Smooth muscle cell (in vitro differentiated cells): Measurements from ENCODE around the gene IQCB1. TPM values are rescaled to one million over a fixed set of nuclear protein-coding genes. Genes with fewer than 3 reads are reported as not detected.
"Not testable (repeated sequence)": the region's sequence is repeated elsewhere in the genome, so short reads cannot be mapped to it uniquely, and the experiment has no call there.

ENCODE experiments used
- DNase-seq: peaks from one replicate; lab custom pipeline; 2025; ENCODE audit not compliant: unreplicated experiment; lab: John Stamatoyannopoulos, UW
- H2AFZ ChIP-seq: fragments of 200-600 bp; sonication (generic); 2 replicates; pipeline ENCODE4 v1.6.0; 2016; ENCODE audit warnings: antibody characterized with exemption, low read depth, mild to moderate bottlenecking
- H3F3A ChIP-seq: fragments of 200-600 bp; sonication (generic); 2 replicates; pipeline ENCODE4 v1.6.0; 2017; ENCODE audit warnings: antibody characterized with exemption, low read depth
- H3K27ac ChIP-seq: fragments of 200-600 bp; sonication (generic); 2 replicates; pipeline ENCODE4 v1.5.1; 2016; ENCODE audit warnings: low read depth, mild to moderate bottlenecking
- H3K27me3 ChIP-seq: fragments of 200-600 bp; sonication (generic); 2 replicates; pipeline ENCODE4 v1.6.1; 2016; ENCODE audit warnings: low read depth, mild to moderate bottlenecking
- H3K36me3 ChIP-seq: fragments of 200-600 bp; sonication (generic); 2 replicates; pipeline ENCODE4 v1.5.1; 2016; ENCODE audit warnings: low read depth
- H3K4me1 ChIP-seq: fragments of 200-600 bp; sonication (generic); 2 replicates; pipeline ENCODE4 v1.5.1; 2016; ENCODE audit warnings: low read depth
- H3K4me2 ChIP-seq: fragments of 200-600 bp; sonication (generic); 2 replicates; pipeline ENCODE4 v1.6.0; 2016; ENCODE audit warnings: mild to moderate bottlenecking
- H3K4me3 ChIP-seq: fragments of 200-600 bp; sonication (generic); 2 replicates; pipeline ENCODE4 v1.5.1; 2016; ENCODE audit warnings: mild to moderate bottlenecking
- H3K79me2 ChIP-seq: fragments of 200-600 bp; sonication (generic); 2 replicates; pipeline ENCODE4 v1.6.0; 2016; ENCODE audit warnings: low read depth, mild to moderate bottlenecking
- H3K9ac ChIP-seq: fragments of 200-600 bp; sonication (generic); 2 replicates; pipeline ENCODE4 v1.6.0; 2016; ENCODE audit warnings: low read depth
- H3K9me3 ChIP-seq: fragments of 200-600 bp; sonication (generic); replicated peaks from 2 replicates; pipeline ENCODE4 v1.5.1; 2016; ENCODE audit warnings: low read depth
- H4K20me1 ChIP-seq: fragments of 200-600 bp; sonication (generic); 2 replicates; pipeline ENCODE4 v1.6.0; 2016; ENCODE audit warnings: low read depth
- WGBS: methylation state at CpG from one replicate; pipeline ENCODE4 v1.1.7; 2016; ENCODE audit warnings: low lambda C conversion rate; 5-methylcytosine and 5-hydroxymethylcytosine counted together
- polyA plus RNA-seq: library from polyadenylated mRNA; unstranded; fragments of >200 nt; fragmentation: Nextera tagmentation; extraction: Ambion mirVana; gene quantifications from 2 replicates; pipeline ENCODE4 v1.2.1, GENCODE V29; 2016
- total RNA-seq: library from RNA; depleted of rRNA; stranded (reverse); fragments of >200 nt; gene quantifications from 2 replicates; pipeline ENCODE4 v1.2.3, GENCODE V29; 2014
- TF ChIP-seq, protein P1 (sequence below): fragments of 200-600 bp; sonication (generic); IDR thresholded peaks from 2 replicates; pipeline ENCODE4 v1.5.1; 2017; ENCODE audit warnings: borderline replicate concordance, mild to moderate bottlenecking, antibody characterized with exemption; ENCODE audit not compliant: insufficient read depth, poor library complexity, severe bottlenecking

Gene IQCB1
- total and polyA plus RNA-seq, 2 experiments from 2014 or later = 14.2 to 22.3 TPM

- TF ChIP-seq, protein P1, sequence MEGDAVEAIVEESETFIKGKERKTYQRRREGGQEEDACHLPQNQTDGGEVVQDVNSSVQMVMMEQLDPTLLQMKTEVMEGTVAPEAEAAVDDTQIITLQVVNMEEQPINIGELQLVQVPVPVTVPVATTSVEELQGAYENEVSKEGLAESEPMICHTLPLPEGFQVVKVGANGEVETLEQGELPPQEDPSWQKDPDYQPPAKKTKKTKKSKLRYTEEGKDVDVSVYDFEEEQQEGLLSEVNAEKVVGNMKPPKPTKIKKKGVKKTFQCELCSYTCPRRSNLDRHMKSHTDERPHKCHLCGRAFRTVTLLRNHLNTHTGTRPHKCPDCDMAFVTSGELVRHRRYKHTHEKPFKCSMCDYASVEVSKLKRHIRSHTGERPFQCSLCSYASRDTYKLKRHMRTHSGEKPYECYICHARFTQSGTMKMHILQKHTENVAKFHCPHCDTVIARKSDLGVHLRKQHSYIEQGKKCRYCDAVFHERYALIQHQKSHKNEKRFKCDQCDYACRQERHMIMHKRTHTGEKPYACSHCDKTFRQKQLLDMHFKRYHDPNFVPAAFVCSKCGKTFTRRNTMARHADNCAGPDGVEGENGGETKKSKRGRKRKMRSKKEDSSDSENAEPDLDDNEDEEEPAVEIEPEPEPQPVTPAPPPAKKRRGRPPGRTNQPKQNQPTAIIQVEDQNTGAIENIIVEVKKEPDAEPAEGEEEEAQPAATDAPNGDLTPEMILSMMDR = no peak
- Histone ChIP-seq H3K79me2 (no peaks in the 10 kb centered on the region), H3K9me3 (no peaks in the 10 kb centered on the region), H3F3A (no peaks in the 10 kb centered on the region), H3K4me2 (no peak overlapping the region), H3K4me1 (no peaks in the 10 kb centered on the region), H3K27me3 (no peaks in the 10 kb centered on the region), H3K36me3 (peaks cover 4% of the 10 kb centered on the region), H4K20me1 (no peaks in the 10 kb centered on the region), H3K9ac (no peak overlapping the region), H3K27ac (no peak overlapping the region), H2AFZ (no peak overlapping the region), H3K4me3 (no peak overlapping the region)
- whole genome bisulfite sequencing = 88% methylated on average over 1 of the region's 1 CpG
- no peak for DNase-seq
Observed at GRCh38 chr3:121796970-121797369, 37.9 kb downstream of the IQCB1 start.

DNA sequence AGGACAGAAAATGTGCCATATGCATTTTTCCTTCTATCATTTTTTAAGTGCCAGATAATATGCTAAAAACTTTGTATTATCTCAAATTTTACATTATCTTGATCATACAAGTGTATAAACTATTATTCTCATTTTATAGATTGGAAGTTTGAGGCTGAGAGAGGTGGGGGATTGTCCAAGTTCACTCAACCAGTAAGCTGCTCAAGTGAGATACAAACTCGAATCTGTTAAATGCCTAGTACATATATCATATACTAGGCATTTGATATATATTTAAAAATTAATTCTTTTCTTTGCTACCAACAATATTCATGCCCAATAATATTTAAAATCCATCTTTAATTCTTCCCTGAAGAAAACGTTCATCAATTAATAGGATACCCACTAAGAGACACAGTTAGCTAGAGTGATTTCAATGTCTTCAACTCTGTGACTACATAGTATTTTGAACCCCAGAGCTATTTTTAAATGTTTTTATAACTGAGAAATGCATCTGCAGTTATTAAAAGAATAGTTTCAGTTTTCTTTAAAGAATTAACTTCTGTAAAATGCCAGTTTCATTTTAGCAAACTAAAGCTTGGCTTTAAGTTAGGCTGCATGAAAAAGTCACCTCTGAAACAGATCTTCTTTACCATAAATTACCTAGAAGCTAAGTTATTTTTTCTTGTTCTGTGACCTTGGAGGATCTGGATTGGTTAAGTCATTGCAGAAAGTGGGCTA lies 40.4 kb downstream of the IQCB1 start:
- H3K4me1 ChIP-seq = no peaks in the 10 kb centered on the region
- DNase-seq = no peak
- H3K79me2 ChIP-seq = no peaks in the 10 kb centered on the region
- TF ChIP-seq, protein P1 = no peak
- H3K36me3 ChIP-seq = peaks cover 4% of the 10 kb centered on the region
- H3F3A ChIP-seq = no peaks in the 10 kb centered on the region
- WGBS = 94% methylated on average over 2 of the region's 2 CpGs
- no peak overlapping the region for H3K4me2 ChIP-seq
- no peaks in the 10 kb centered on the region for H3K9me3 ChIP-seq
- H4K20me1 ChIP-seq = no peaks in the 10 kb centered on the region
- H3K9ac ChIP-seq = no peak overlapping the region
- H3K27ac ChIP-seq = no peak overlapping the region
- no peak overlapping the region for H2AFZ ChIP-seq
- H3K4me3 ChIP-seq = no peak overlapping the region
- H3K27me3 ChIP-seq = no peaks in the 10 kb centered on the region

DNA sequence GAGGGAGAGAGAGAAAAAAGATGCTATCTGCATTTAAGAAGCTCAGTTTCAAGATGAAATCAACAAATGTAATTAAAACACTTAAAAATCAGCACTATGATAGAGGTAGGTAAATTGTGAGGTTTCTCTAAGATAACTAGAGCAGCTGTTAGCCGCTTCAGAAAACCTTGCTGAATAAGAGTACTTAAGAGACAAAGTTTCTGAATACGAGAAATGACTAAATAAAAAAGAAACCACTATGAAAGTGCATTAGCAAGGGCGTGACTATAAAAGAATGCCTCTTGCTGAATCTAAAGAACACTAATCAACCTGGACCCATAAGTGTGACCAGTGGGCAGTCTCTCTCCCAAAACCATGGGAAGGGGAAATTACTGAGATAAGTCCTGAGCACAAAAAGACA lies 41.8 kb downstream of the IQCB1 start:
- peaks cover 9% of the 10 kb centered on the region for H3K36me3 ChIP-seq
- DNase-seq = no peak
- no peaks in the 10 kb centered on the region for H3K9me3 ChIP-seq
- no peak overlapping the region for H3K27ac ChIP-seq
- H3K79me2 ChIP-seq = no peaks in the 10 kb centered on the region
- H3F3A ChIP-seq = no peaks in the 10 kb centered on the region
- no peaks in the 10 kb centered on the region for H3K4me1 ChIP-seq
- H3K27me3 ChIP-seq = no peaks in the 10 kb centered on the region
- TF ChIP-seq, protein P1 = no peak
- WGBS = 95% methylated on average over 3 of the region's 3 CpGs
- no peak overlapping the region for H2AFZ ChIP-seq
- H3K4me2 ChIP-seq = no peak overlapping the region
- H3K9ac ChIP-seq = no peak overlapping the region
- no peak overlapping the region for H3K4me3 ChIP-seq
- no peaks in the 10 kb centered on the region for H4K20me1 ChIP-seq

DNA sequence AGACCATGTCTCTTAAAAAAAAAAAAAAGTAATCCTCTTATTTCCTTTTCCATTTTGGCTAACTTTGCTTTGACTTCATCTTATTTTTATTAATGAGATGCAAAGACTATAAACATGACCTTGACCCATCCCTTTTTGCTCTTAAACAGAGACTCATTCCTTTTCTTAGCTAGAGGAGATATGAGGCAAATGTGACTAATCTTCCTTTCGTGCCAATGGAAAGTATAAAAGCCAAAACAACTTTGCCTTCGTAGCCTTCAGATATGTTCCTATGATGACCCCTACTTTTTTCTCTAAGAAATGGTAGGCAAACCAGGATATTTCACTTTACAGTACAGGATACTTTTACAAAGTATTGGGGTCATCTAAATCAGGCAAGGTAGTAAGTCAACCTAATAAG lies 48.4 kb downstream of the IQCB1 start:
- Histone ChIP-seq H3K27ac (no peak overlapping the region), H3K4me2 (no peak overlapping the region), H2AFZ (no peak overlapping the region), H3K36me3 (peaks cover 10% of the 10 kb centered on the region), H3K79me2 (no peaks in the 10 kb centered on the region), H4K20me1 (no peaks in the 10 kb centered on the region), H3K9me3 (no peaks in the 10 kb centered on the region), H3K4me1 (no peaks in the 10 kb centered on the region), H3K27me3 (no peaks in the 10 kb centered on the region), H3F3A (no peaks in the 10 kb centered on the region), H3K9ac (no peak overlapping the region), H3K4me3 (no peak overlapping the region)
- WGBS = 94% methylated on average over 2 of the region's 2 CpGs
- TF ChIP-seq, protein P1 = no peak
- DNase-seq = no peak

DNA sequence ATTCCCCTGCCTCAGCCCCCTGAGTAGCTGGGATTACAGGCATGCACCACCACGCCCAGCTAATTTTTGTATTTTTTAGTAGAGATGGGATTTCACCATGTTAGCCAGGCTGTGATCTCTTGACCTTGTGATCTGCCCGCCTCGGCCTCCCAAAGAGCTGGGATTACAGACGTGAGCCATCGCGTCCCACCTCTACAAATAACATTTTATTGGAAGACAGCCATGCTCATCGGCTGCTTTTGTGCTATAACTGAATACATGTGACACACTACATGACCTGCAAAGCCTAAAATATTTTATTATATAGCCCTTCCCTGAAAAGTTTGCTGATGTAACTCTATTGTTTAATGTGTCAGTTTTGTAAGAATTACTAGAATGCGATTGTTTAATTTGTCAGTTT lies 52.1 kb downstream of the IQCB1 start:
- DNase-seq, H3K9ac ChIP-seq, H3K27me3 ChIP-seq, H3F3A ChIP-seq, H3K4me3 ChIP-seq, H3K27ac ChIP-seq, H3K4me2 ChIP-seq, H3K4me1 ChIP-seq, H4K20me1 ChIP-seq, H2AFZ ChIP-seq, H3K79me2 ChIP-seq, H3K9me3 ChIP-seq: not testable (repeated sequence)
- 88% methylated on average over 8 of the region's 8 CpGs for WGBS
- peaks cover 21% of the 10 kb centered on the region for H3K36me3 ChIP-seq
